ENCODE data around the gene MYO1E.

The MYO1E gene

GRCh38 chr15:59256482-59256881 lies 116.2 kb downstream of the MYO1E start:
- DNase-seq: no peak

- peak; percentile 73 for DNase-seq
Observed at GRCh38 chr15:59255680-59256336, 116.9 kb downstream of the MYO1E start.

- DNase-seq: no peak
Observed at GRCh38 chr15:59252137-59252536, 120.5 kb downstream of the MYO1E start.

GRCh38 chr15:59251001-59251845 lies 121.4 kb downstream of the MYO1E start:
- peak; percentile 24 for DNase-seq

- DNase-seq: no peak
Observed at GRCh38 chr15:59250249-59250648, 122.4 kb downstream of the MYO1E start.

- DNase-seq: no peak
Observed at GRCh38 chr15:59249816-59250215, 122.9 kb downstream of the MYO1E start.

- peak; percentile 66 for DNase-seq
Observed at GRCh38 chr15:59247364-59247763, 125.3 kb downstream of the MYO1E start.

GRCh38 chr15:59245559-59245958 lies 127.1 kb downstream of the MYO1E start:
- DNase-seq: no peak

- DNase-seq: no peak
Observed at GRCh38 chr15:59244337-59244736, 128.3 kb downstream of the MYO1E start.

DNA sequence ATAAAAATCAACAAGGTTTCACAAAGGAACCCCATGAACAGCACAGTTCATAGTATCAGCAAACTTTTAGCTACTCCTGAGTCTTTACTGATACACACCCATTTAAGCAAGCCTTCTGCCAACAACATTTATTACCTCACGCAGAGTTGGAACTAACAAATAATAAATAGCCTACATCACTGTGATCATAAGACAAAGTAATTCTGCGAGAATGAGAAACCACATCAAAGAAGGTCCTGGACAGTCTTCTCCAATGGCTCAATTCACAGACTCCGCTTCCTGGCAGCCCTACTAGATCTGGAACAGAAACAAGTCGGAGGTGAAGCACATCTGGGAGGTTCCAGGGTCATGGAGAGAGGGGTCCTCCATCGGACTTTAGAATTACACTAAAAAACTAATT lies 129.0 kb downstream of the MYO1E start:
- no peak for DNase-seq

DNA sequence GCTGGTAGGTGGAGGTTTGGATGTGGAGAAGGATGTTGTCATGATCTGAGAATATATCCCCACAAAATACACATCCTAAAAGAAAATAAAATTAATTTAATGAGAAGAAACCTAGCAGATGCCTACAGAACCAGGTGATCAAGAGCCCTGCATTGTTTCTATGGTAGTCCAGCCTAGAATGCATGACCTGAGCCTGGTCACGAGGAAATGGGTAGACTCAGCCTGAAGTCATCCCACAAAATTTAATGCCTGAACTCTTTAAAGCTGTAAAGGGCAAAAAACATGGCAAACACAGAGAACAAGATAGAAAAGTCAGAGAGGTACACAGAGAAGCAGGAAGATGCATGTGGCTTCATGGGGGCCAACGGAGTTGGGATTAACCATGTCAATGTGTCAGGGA lies 130.0 kb downstream of the MYO1E start:
- no peak for DNase-seq

DNA sequence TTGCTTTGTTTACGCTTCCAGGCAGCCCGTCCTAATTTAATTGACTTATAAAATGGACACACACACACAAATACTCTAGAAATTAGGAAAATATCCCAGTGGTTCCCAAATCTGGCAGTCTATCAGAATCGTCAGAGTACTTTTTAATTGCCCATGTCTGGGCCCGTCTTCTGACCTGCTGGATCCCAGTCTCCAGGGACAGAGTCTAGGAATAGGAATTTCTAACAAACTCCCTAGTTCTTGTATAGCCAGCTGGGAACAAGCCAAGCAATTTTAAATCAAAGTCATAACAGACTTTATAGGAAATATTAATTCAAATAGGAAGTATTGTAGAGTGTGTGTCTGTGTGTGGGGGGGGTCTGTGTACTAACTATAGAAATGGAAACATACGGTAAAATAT lies 132.6 kb downstream of the MYO1E start:
- DNase-seq: no peak

GRCh38 chr15:59237924-59238331 lies 134.7 kb downstream of the MYO1E start:
- no peak for DNase-seq

DNA sequence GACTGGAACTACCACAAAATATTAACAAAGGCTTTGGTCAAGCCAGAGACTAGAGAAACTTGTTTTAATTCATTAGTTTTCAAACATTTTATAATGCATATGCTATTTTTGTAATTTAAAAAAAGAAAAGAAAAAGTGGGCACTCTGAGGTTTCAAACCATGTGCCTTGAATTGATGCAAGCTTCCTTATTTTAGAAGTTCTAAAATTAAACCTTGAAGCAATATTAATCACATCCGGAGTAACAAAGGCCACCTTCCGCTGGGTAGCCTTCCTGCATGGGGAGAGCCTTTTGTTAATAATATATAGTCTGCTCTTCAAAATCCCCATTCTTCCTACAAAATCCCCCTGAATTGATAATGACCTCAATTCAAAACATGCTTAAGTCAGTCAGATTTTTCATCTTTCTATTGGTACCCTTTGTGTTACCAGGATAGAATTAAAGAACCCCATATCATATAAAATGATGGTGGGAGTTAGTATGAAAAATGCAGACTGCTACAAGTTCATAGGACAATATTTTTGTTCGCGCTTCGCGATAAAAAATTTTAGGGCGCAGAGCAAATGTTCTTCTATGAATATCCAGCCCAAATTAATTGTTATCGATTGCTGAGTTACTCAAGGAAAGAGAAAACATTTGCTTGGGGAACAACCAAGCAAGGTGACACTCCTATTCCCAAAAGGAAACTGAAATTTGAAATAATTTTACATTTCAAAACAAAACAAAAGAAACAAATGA lies 135.4 kb downstream of the MYO1E start:
- DNase-seq: no peak

DNA sequence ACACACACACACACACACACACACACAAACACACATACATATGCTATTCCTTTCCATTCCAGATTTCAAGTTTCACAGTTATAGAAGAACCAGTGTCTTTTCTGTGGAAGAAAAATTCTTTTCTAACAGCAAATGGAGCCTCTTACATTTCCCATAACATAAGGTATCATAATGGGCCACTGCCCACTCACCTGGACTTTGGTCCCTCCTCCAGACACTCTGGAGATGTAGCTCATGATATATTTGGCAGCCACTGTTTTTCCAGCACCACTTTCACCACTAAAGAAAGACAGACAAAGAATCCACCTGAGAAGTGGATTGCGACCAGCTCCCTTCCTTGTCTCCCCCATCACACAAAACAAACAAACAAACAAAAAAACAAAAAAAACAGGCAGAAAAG lies 136.3 kb downstream of the MYO1E start:
- DNase-seq: no peak

GRCh38 chr15:59232476-59232875 lies 140.2 kb downstream of the MYO1E start:
- no peak for DNase-seq

DNA sequence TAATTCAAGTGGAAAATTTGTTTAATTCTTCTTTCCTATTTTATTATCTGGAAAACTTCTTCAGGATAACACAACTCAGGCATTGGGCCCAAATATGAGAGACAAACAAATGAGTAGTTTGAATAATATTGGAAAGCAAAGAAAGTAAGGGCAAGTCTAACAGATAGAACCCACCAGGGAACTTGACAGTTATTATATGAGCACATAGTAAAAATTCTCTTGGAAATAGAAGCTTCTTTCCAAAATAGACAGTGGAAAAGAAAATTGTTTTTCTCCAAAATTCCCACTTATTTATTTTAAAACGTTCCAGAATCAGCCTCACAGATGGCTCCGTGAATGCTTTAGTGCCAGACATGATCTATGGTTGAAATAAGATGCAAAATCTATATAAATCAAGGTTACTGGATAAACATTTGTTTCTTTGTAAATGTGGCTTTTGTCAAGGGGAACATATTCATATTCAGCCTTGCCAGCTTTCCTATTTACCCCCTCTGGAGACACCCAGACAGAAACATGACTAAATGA lies 142.1 kb downstream of the MYO1E start:
- no peak for DNase-seq

GRCh38 chr15:59229453-59229852 lies 143.2 kb downstream of the MYO1E start:
- no peak for DNase-seq

DNA sequence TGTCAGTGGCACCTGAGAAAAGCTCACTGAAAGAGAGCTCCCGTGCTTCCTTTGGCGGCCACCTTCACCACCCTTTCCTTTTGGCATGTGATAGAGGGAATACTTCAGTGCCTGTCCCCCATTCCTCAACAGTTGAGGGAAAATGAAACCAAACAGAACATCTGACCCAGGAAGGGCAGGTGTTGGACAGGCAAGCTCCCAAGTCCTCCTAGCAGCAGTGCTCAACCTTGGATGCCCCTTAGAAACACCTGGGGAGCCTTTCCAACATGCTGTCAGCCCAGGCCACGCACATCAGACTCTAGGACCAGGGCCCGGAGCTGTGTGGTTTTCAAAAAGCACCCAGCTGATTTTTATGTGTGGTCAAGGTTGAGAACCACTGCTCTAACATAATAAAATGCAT lies 143.7 kb downstream of the MYO1E start:
- DNase-seq: no peak

- DNase-seq: no peak
Observed at GRCh38 chr15:59227021-59227420, 145.7 kb downstream of the MYO1E start.

- DNase-seq: no peak
Observed at GRCh38 chr15:59224474-59224873, 148.2 kb downstream of the MYO1E start.

GRCh38 chr15:59223736-59224135 lies 148.9 kb downstream of the MYO1E start:
- no peak for DNase-seq

- DNase-seq: no peak
Observed at GRCh38 chr15:59222906-59223550, 149.6 kb downstream of the MYO1E start.

Data from activated CD4-positive, alpha-beta T cell treated with anti-CD3 and anti-CD28 coated beads, Interleukin-2, amount 50 U/mL, for 16 hours (primary cell).